Activated B cell treated with CpG ODN at 0.5 μM for 24 hours (primary cell): ENCODE measurements around the gene NDEL1. TPM values are rescaled to one million over a fixed set of nuclear protein-coding genes. Genes with fewer than 3 reads are reported as not detected.

ENCODE experiments used
- ATAC-seq: fragments of 200-7000 bp; cut with Tn5 transposase; one replicate; pipeline ENCODE4 v1.10.0; 2021; ENCODE audit warnings: low read depth, mild to moderate bottlenecking, moderate library complexity
- CTCF ChIA-PET: fragments of 350-600 bp; sonication (Branson Sonifier 250); formaldehyde crosslinking; loops from one replicate; lab custom pipeline; 2021; ENCODE audit warnings: antibody characterized with exemption; lab: Charles Lee
- POLR2A ChIA-PET: fragments of 350-600 bp; sonication (Branson Sonifier 250); formaldehyde crosslinking; loops from one replicate; lab custom pipeline; 2021; ENCODE audit warnings: antibody characterized with exemption; lab: Charles Lee
- DNase-seq: peaks from one replicate; pipeline ENCODE4 v3.0.0; 2022
- H3K27ac Mint-ChIP-seq: one replicate; pipeline ENCODE4 v1.8.0; 2020; ENCODE audit warnings: mixed read lengths
- H3K27me3 Mint-ChIP-seq: one replicate; pipeline ENCODE4 v1.8.0; 2021; ENCODE audit warnings: mixed read lengths
- H3K36me3 Mint-ChIP-seq: one replicate; pipeline ENCODE4 v1.8.0; 2021; ENCODE audit warnings: low read depth, mixed read lengths
- H3K4me1 Mint-ChIP-seq: one replicate; pipeline ENCODE4 v1.8.0; 2021; ENCODE audit warnings: mixed read lengths
- H3K4me3 Mint-ChIP-seq: one replicate; pipeline ENCODE4 v1.8.0; 2020; ENCODE audit warnings: mild to moderate bottlenecking, mixed read lengths
- H3K9me3 Mint-ChIP-seq: one replicate; pipeline ENCODE4 v1.8.0; 2020; ENCODE audit warnings: mixed read lengths
- intact Hi-C: fragments of 100-400 bp; cut with micrococcal nuclease; formaldehyde crosslinking; loops from one replicate; pipeline ENCODE4 v1.15.1; 2024
- total RNA-seq: library from RNA; stranded (reverse); gene quantifications from 2 replicates; pipeline ENCODE4 v1.2.3, GENCODE V29; 2022
- TF ChIP-seq, protein P1 (sequence below): fragments of 200-600 bp; IDR thresholded peaks from one replicate; pipeline ENCODE4 v1.8.0; 2022; ENCODE audit warnings: antibody characterized with exemption, mild to moderate bottlenecking

Gene NDEL1
- total RNA-seq, 1 donor from 2014 or later = 82.6 TPM

DNA sequence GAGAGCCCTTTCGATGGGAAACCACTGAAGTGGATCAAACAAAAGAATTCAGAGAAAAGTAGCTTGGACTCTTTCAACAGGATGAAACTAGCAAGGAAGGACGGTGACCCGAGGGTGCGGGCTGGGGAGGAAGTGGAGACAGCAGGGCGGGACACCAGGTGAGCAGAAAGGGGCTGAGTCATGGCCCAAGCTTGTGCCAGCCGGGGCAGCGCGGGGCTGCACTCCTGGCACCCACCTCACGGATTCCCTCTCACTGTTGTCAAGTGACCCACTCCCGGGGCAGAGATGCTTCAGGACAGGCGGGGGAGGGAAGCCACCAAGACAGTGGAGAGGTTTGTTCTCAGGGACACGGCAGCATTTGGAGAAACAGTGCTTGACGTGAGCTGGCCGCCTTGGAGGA lies 27.3 kb upstream of the NDEL1 start:
- H3K36me3 Mint-ChIP-seq = no peaks in the 10 kb centered on the region
- H3K4me3 Mint-ChIP-seq = no peak overlapping the region
- DNase-seq (no peak), ATAC-seq (no peak)
- no peaks in the 10 kb centered on the region for H3K9me3 Mint-ChIP-seq
- H3K27me3 Mint-ChIP-seq = peaks cover 14% of the 10 kb centered on the region
- ChIA-PET CTCF (no interaction called here), POLR2A (interaction anchor here (0.6 kb wide), 1 partner anchor 14 kb away, joined by 3 read pairs; no protein-coding TSS in a partner anchor)
- peaks cover 4% of the 10 kb centered on the region for H3K4me1 Mint-ChIP-seq
- TF ChIP-seq, protein P1, sequence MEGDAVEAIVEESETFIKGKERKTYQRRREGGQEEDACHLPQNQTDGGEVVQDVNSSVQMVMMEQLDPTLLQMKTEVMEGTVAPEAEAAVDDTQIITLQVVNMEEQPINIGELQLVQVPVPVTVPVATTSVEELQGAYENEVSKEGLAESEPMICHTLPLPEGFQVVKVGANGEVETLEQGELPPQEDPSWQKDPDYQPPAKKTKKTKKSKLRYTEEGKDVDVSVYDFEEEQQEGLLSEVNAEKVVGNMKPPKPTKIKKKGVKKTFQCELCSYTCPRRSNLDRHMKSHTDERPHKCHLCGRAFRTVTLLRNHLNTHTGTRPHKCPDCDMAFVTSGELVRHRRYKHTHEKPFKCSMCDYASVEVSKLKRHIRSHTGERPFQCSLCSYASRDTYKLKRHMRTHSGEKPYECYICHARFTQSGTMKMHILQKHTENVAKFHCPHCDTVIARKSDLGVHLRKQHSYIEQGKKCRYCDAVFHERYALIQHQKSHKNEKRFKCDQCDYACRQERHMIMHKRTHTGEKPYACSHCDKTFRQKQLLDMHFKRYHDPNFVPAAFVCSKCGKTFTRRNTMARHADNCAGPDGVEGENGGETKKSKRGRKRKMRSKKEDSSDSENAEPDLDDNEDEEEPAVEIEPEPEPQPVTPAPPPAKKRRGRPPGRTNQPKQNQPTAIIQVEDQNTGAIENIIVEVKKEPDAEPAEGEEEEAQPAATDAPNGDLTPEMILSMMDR = no peak
- intact Hi-C loops = no loop called here
- H3K27ac Mint-ChIP-seq = no peak overlapping the region

GRCh38 chr17:8409966-8410882 lies 25.5 kb upstream of the NDEL1 start:
- H3K9me3 Mint-ChIP-seq = no peaks in the 10 kb centered on the region
- intact Hi-C loops = loop anchor here (1.0 kb wide), 5 partner anchors 25 to 588 kb away; partner anchors contain the start of gene NDEL1
- DNase-seq (peak; percentile 66), ATAC-seq (peak; percentile 81)
- H3K4me3 Mint-ChIP-seq = no peak overlapping the region
- TF ChIP-seq, protein P1 = peak; percentile 87
- ChIA-PET POLR2A (interaction anchor here (0.9 to 1.2 kb wide), 3 partner anchors 16 to 375 kb away, joined by 3 to 4 read pairs (median 3); no protein-coding TSS in a partner anchor), CTCF (interaction anchor here (0.7 to 4.7 kb wide), 22 partner anchors 10 to 1145 kb away, joined by 3 to 56 read pairs (median 3); partner anchors contain the start of genes CCDC42 and NDEL1)
- peaks cover 13% of the 10 kb centered on the region for H3K27me3 Mint-ChIP-seq
- H3K4me1 Mint-ChIP-seq = peaks cover 4% of the 10 kb centered on the region
- no peaks in the 10 kb centered on the region for H3K36me3 Mint-ChIP-seq
- no peak overlapping the region for H3K27ac Mint-ChIP-seq

GRCh38 chr17:8410883-8411238 lies 24.8 kb upstream of the NDEL1 start:
- Mint-ChIP-seq H3K4me1 (peaks cover 4% of the 10 kb centered on the region), H3K9me3 (no peaks in the 10 kb centered on the region), H3K27me3 (peaks cover 13% of the 10 kb centered on the region), H3K4me3 (no peak overlapping the region), H3K27ac (no peak overlapping the region), H3K36me3 (no peaks in the 10 kb centered on the region)
- TF ChIP-seq, protein P1 = no peak
- intact Hi-C loops = loop anchor here (1.0 kb wide), 5 partner anchors 24 to 587 kb away; partner anchors contain the start of gene NDEL1
- ATAC-seq = no peak
- ChIA-PET CTCF (interaction anchor here (0.7 to 4.7 kb wide), 16 partner anchors 10 to 592 kb away, joined by 3 to 56 read pairs (median 3); partner anchors contain the start of genes CCDC42 and NDEL1), POLR2A (interaction anchor here (1.0 to 1.2 kb wide), 2 partner anchors 16 to 335 kb away, joined by 3 to 4 read pairs; no protein-coding TSS in a partner anchor)
- DNase-seq = no peak

DNA sequence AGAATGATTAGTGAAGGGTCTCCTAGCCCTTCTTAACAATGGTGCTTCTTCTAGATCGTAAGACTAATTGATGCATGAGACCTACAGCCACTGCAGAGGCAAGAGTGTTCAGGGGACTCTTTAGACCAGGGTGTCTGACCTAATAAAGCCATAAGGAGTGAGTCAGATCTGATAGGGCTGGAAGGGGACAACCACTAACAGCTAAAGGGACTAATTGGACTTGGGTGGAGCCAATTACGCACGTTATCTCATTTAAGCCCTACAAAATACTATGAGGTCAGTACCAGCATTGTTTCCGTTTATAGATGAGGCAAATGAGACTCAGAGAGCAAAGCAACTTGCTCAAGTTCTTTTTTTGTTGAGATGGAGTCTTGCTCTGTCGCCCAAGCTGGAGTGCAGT lies 23.6 kb upstream of the NDEL1 start:
- H3K4me1 Mint-ChIP-seq = peaks cover 4% of the 10 kb centered on the region
- intact Hi-C loops = no loop called here
- no peaks in the 10 kb centered on the region for H3K9me3 Mint-ChIP-seq
- ChIA-PET CTCF (interaction anchor here (1.0 to 4.7 kb wide), 4 partner anchors 13 to 374 kb away, joined by 3 to 56 read pairs (median 14); partner anchors contain the start of gene CCDC42), POLR2A (no interaction called here)
- H3K4me3 Mint-ChIP-seq = no peak overlapping the region
- peaks cover 13% of the 10 kb centered on the region for H3K27me3 Mint-ChIP-seq
- H3K36me3 Mint-ChIP-seq = no peaks in the 10 kb centered on the region
- DNase-seq = no peak
- ATAC-seq = no peak
- TF ChIP-seq, protein P1 = no peak
- H3K27ac Mint-ChIP-seq = no peak overlapping the region

- ATAC-seq (no peak), DNase-seq (no peak)
- intact Hi-C loops = no loop called here
- Mint-ChIP-seq H3K4me1 (peaks cover 4% of the 10 kb centered on the region), H3K36me3 (no peaks in the 10 kb centered on the region), H3K27me3 (peaks cover 18% of the 10 kb centered on the region), H3K9me3 (no peaks in the 10 kb centered on the region), H3K27ac (no peak overlapping the region), H3K4me3 (no peak overlapping the region)
- CTCF ChIA-PET = interaction anchor here (4.7 kb wide), 1 partner anchor 333 kb away, joined by 56 read pairs; the partner anchor contains the start of gene CCDC42
- TF ChIP-seq, protein P1 = no peak
- POLR2A ChIA-PET = no interaction called here
These were observed 22.4 kb upstream of the NDEL1 start for GRCh38 chr17:8413328-8413727.
